ENCODE measurements around the gene OVOL1. TPM values are rescaled to one million over a fixed set of nuclear protein-coding genes. Genes with fewer than 3 reads are reported as not detected.
A peak's percentile ranks its signal among the peaks of the same experiment; 100 is the strongest.
"Not testable (repeated sequence)": the region's sequence is repeated elsewhere in the genome, so short reads cannot be mapped to it uniquely, and the experiment has no call there.

Gene OVOL1
- total RNA-seq, 1 experiment from 2014 or later: not detected

DNA sequence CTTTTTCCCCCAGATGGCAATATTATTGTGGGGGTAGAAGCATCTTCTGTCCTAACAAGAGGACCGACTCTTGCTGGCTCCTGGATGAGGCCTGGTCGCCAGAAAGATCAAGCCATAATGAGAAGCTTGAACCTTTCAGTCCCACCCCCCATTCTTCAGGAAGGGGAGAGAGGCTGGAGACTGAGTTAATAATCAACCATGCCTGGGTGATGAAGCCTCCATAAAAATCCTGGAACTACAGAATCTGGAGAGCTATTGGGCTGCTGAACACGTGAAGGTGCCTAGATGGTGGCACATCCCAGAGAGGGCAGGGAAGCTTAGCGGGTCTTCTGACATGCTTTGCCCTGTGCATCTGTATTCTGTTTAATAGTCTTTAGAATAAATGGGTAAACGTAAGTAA is 22.4 kb upstream of the OVOL1 start:
- Mint-ChIP-seq H3K4me3 (ENCODE audit: unreplicated experiment) (no peak overlapping the region), H3K27me3 (ENCODE audit: insufficient read depth, unreplicated experiment) (no peaks in the 10 kb centered on the region), H3K27ac (ENCODE audit: low read depth, unreplicated experiment) (no peak overlapping the region), H3K9me3 (ENCODE audit: unreplicated experiment) (no peaks in the 10 kb centered on the region), H3K4me1 (ENCODE audit: insufficient read depth, unreplicated experiment) (peaks cover 7% of the 10 kb centered on the region), H3K36me3 (ENCODE audit: insufficient read depth, unreplicated experiment) (no peaks in the 10 kb centered on the region)
- TF ChIP-seq, protein P1, sequence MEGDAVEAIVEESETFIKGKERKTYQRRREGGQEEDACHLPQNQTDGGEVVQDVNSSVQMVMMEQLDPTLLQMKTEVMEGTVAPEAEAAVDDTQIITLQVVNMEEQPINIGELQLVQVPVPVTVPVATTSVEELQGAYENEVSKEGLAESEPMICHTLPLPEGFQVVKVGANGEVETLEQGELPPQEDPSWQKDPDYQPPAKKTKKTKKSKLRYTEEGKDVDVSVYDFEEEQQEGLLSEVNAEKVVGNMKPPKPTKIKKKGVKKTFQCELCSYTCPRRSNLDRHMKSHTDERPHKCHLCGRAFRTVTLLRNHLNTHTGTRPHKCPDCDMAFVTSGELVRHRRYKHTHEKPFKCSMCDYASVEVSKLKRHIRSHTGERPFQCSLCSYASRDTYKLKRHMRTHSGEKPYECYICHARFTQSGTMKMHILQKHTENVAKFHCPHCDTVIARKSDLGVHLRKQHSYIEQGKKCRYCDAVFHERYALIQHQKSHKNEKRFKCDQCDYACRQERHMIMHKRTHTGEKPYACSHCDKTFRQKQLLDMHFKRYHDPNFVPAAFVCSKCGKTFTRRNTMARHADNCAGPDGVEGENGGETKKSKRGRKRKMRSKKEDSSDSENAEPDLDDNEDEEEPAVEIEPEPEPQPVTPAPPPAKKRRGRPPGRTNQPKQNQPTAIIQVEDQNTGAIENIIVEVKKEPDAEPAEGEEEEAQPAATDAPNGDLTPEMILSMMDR (IDR thresholded peaks at IDR 0.05; ENCODE audit: unreplicated experiment): no peak
- CTCF ChIA-PET: interaction anchor here (0.6 to 1.9 kb wide), 3 partner anchors 15 to 51 kb away, joined by 3 to 11 read pairs (median 4); no protein-coding TSS in a partner anchor
- intact Hi-C loops (cut with micrococcal nuclease): no loop called here
- POLR2A ChIA-PET: interaction anchor here (1.1 kb wide), 1 partner anchor 281 kb away, joined by 3 read pairs; no protein-coding TSS in a partner anchor
- BruUV-seq (replicated peaks): no TSS peak
- DNase-seq (ENCODE audit: unreplicated experiment): no peak

- Mint-ChIP-seq H3K9me3 (ENCODE audit: unreplicated experiment) (no peaks in the 10 kb centered on the region), H3K4me1 (ENCODE audit: insufficient read depth, unreplicated experiment) (peaks cover 23% of the 10 kb centered on the region), H3K27ac (ENCODE audit: low read depth, unreplicated experiment) (no peak overlapping the region), H3K27me3 (ENCODE audit: insufficient read depth, unreplicated experiment) (no peaks in the 10 kb centered on the region), H3K36me3 (ENCODE audit: insufficient read depth, unreplicated experiment) (no peaks in the 10 kb centered on the region), H3K4me3 (ENCODE audit: unreplicated experiment) (no peak overlapping the region)
- peak; percentile 56 for DNase-seq (ENCODE audit: unreplicated experiment)
- no TSS peak for BruUV-seq (replicated peaks)
- ChIA-PET POLR2A (interaction anchor here (1.1 to 2.5 kb wide), 5 partner anchors 10 to 55 kb away, joined by 3 to 14 read pairs (median 7); partner anchors contain the start of genes KAT5 and RNASEH2C), CTCF (interaction anchor here (1.4 kb wide), 1 partner anchor 55 kb away, joined by 9 read pairs; no protein-coding TSS in a partner anchor)
- TF ChIP-seq, protein P1 (IDR thresholded peaks at IDR 0.05; ENCODE audit: unreplicated experiment): no peak
- intact Hi-C loops (cut with micrococcal nuclease): no loop called here
Observed at GRCh38 chr11:65766535-65766934, 20.3 kb upstream of the OVOL1 start.

- ChIA-PET CTCF (interaction anchor here (0.6 to 1.5 kb wide), 10 partner anchors 12 to 173 kb away, joined by 3 to 9 read pairs (median 4); no protein-coding TSS in a partner anchor), POLR2A (interaction anchor here (0.6 to 2.5 kb wide), 7 partner anchors 9 to 189 kb away, joined by 3 to 14 read pairs (median 5); partner anchors contain the start of genes KAT5, RELA and RNASEH2C)
- TF ChIP-seq, protein P1 (IDR thresholded peaks at IDR 0.05; ENCODE audit: unreplicated experiment): no peak
- peak; percentile 78 for DNase-seq (ENCODE audit: unreplicated experiment)
- BruUV-seq (replicated peaks): no TSS peak
- intact Hi-C loops (cut with micrococcal nuclease): no loop called here
- no peaks in the 10 kb centered on the region for H3K27me3 Mint-ChIP-seq (ENCODE audit: insufficient read depth, unreplicated experiment)
- H3K4me3 Mint-ChIP-seq (ENCODE audit: unreplicated experiment): no peak overlapping the region
- H3K9me3 Mint-ChIP-seq (ENCODE audit: unreplicated experiment): no peaks in the 10 kb centered on the region
- H3K36me3 Mint-ChIP-seq (ENCODE audit: insufficient read depth, unreplicated experiment): no peaks in the 10 kb centered on the region
- H3K4me1 Mint-ChIP-seq (ENCODE audit: insufficient read depth, unreplicated experiment): peaks cover 23% of the 10 kb centered on the region
- H3K27ac Mint-ChIP-seq (ENCODE audit: low read depth, unreplicated experiment): no peak overlapping the region
Observed at GRCh38 chr11:65767406-65767805, 19.5 kb upstream of the OVOL1 start.

- H3K27ac Mint-ChIP-seq (ENCODE audit: low read depth, unreplicated experiment); H3K36me3 Mint-ChIP-seq (ENCODE audit: insufficient read depth, unreplicated experiment); H3K27me3 Mint-ChIP-seq (ENCODE audit: insufficient read depth, unreplicated experiment); BruUV-seq (replicated peaks); H3K4me3 Mint-ChIP-seq (ENCODE audit: unreplicated experiment); intact Hi-C loops (cut with micrococcal nuclease); H3K9me3 Mint-ChIP-seq (ENCODE audit: unreplicated experiment): not testable (repeated sequence)
- CTCF ChIA-PET: interaction anchor here (0.6 to 1.5 kb wide), 9 partner anchors 11 to 174 kb away, joined by 3 to 9 read pairs (median 4); no protein-coding TSS in a partner anchor
- DNase-seq (ENCODE audit: unreplicated experiment): peak; percentile 52
- peaks cover 23% of the 10 kb centered on the region for H3K4me1 Mint-ChIP-seq (ENCODE audit: insufficient read depth, unreplicated experiment)
- POLR2A ChIA-PET: interaction anchor here (1.1 to 2.5 kb wide), 4 partner anchors 12 to 105 kb away, joined by 3 to 14 read pairs (median 7); partner anchors contain the start of genes KAT5, RELA and RNASEH2C
Observed at GRCh38 chr11:65767806-65768205, 19.1 kb upstream of the OVOL1 start.
